ENCODE results near the gene STARD7.

GRCh38 chr2:96135171-96135570, 73.5 kb downstream of the STARD7 start:
- TF ChIP-seq CTCF (IDR thresholded peaks at IDR 0.05) (no peak), POLR2A (IDR thresholded peaks at IDR 0.05) (no peak)
